ENCODE measurements around the gene ARHGAP23. TPM values are rescaled to one million over a fixed set of nuclear protein-coding genes. Genes with fewer than 3 reads are reported as not detected.
A peak's percentile ranks its signal among the peaks of the same experiment; 100 is the strongest.
"Not testable (repeated sequence)": the region's sequence is repeated elsewhere in the genome, so short reads cannot be mapped to it uniquely, and the experiment has no call there.

Gene ARHGAP23
- total RNA-seq, 1 experiment from 2014 or later, result 34.6 TPM

DNA sequence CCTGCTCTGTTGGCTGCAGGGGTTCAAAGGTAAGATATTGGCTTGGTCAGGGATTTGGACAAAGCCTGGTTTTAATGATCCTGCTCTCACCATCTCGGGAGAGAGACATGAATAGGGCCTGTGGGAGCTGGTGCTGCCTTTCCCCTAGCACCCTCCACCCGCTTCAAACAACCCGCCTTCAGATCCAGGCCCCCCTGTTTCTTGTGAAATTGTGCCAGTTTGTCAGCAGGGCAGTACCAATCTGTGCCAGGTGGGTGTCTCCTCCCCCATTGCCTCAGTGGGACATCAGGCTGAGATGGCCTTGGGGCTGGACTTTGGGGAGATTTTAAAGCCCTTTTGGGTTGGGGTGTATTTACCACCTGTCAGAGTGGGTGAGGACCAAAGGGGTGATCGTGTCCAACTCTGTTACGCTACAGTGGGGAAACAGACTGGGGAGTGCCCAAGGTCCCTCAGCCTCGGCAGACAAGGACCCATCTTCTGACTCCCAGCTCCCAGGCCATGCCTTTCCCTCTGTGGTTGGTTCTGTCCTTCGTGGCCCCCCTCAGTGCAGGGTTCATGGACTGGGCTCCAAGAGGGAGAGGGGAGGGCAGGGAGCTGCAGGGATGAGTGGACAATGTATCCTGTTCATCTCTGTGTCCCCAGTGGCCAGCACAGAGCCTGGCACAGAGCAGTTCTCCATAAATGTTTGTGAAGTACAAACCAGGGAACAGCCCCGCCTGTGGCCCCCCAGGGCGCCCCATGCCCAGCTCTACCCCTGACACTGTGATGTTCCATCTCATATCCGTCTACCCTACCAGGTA lies 3.3 kb downstream of the ARHGAP23 start:
- H3K27me3 ChIP-seq, result no peaks in the 10 kb centered on the region
- H3K4me3 ChIP-seq, result no peak overlapping the region
- DNase-seq, result no peak
- H3K36me3 ChIP-seq, result peaks cover 66% of the 10 kb centered on the region
- no peaks in the 10 kb centered on the region for H3K9me3 ChIP-seq

GRCh38 chr17:38434178-38434665 lies 6.0 kb downstream of the ARHGAP23 start:
- no peaks in the 10 kb centered on the region for H3K27me3 ChIP-seq
- DNase-seq, result no peak
- peaks cover 80% of the 10 kb centered on the region for H3K36me3 ChIP-seq
- no peak overlapping the region for H3K4me3 ChIP-seq
- no peaks in the 10 kb centered on the region for H3K9me3 ChIP-seq

DNA sequence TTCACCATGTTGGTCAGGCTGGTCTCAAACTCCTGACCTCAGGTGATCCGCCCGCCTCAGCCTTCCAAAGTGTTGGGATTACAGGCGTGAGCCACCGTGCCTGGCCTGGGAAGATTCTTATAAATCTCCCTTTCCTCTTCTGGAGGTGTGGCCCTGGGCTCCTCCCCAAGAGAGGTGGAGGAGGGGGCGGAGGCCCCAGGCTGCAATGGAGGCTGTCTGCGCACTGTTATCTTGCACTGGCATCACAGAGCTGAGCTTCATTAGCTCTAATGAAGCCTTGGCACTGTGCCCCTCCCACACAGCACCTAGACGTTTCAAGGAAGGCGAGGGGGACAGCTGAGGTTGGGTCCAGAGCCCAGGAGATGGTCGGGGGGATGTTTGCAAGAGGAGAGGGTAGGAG lies 7.5 kb downstream of the ARHGAP23 start:
- DNase-seq, result no peak
- no peak overlapping the region for H3K4me3 ChIP-seq
- H3K27me3 ChIP-seq, result no peaks in the 10 kb centered on the region
- no peaks in the 10 kb centered on the region for H3K9me3 ChIP-seq
- peaks cover 77% of the 10 kb centered on the region for H3K36me3 ChIP-seq

DNA sequence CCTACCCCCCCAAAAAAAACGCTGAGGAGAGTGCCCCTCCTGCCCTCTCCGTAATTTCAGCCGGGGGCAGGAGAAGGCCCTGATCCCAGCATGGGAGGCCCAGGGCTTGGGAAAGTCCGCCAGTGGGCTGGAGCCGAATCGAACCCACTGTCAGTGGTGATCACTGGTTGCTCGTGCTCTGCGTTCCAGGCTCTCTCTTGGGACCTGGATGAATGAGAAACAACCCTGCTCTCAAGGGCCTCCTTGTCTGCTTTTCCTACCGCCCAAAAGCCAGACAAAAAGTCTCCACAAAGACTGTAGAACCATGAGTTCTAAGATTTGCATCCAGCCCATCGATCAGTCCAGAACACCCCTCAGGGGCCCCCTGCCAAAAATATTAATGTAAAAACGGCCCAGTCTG lies 8.1 kb downstream of the ARHGAP23 start:
- no peak overlapping the region for H3K4me3 ChIP-seq
- DNase-seq, result no peak
- H3K9me3 ChIP-seq, result no peaks in the 10 kb centered on the region
- peaks cover 75% of the 10 kb centered on the region for H3K36me3 ChIP-seq
- H3K27me3 ChIP-seq, result no peaks in the 10 kb centered on the region

DNA sequence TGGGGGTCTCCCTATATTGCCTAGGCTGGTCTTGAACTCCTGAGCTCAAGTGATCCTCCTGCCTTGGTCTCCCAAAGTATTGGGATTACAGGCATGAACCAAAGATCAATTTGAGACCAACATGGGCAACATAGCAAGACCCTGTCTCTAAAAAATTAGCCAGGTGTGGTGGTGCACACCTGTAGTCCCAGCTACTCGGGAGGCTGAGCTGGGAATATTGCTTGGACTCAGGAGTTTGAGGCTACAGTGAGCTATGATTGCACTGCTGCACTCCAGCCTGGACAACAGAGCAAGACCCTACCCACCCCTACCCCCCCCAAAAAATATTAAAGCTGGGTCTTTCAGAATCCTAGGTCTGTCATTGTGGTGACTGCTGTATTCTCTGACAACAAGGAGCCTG lies 9.0 kb downstream of the ARHGAP23 start:
- not testable (repeated sequence) for H3K27me3 ChIP-seq, DNase-seq, H3K4me3 ChIP-seq, H3K9me3 ChIP-seq
- H3K36me3 ChIP-seq, result peaks cover 74% of the 10 kb centered on the region

GRCh38 chr17:38439436-38439835 lies 11.2 kb downstream of the ARHGAP23 start:
- Histone ChIP-seq H3K36me3 (peaks cover 68% of the 10 kb centered on the region), H3K4me3 (no peak overlapping the region), H3K9me3 (no peaks in the 10 kb centered on the region), H3K27me3 (no peaks in the 10 kb centered on the region)
- DNase-seq, result no peak

DNA sequence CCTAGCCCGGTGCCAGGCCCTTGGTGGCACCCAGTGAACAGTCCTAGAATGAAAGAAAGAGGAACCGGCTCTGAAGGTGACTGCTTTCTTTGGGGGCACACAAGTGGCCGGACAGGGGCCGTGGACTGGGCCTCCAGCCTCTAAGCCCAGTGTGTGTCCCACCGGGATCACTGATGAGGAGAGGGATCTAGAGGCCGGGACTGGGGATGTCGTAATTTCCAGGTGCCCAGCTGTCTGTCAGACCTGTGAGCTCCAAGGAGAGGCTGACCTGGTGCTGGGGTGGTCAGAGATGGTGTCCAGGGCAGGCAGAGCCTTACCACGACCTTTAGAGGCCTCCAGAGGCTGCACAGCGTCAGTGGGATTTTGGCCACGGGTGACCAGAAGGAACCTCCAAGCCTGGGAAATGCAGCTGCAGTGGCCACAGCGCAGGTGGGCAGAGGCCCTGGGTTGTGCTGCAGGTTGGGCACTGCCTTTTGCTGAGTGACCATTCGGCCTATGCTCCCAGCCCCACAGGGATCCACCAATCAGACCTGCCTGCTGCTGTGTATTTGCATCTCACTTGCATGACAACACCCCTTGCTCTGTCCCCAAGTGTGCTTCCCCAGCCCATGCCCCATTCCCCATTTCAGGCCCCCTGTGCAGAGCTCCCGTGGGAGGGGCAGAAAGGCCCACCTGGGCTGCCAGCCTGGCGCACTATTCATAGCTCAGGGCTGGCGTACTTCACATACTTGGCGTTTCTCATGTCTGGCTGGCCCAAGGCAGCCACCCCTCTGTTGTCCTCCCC lies 12.5 kb downstream of the ARHGAP23 start:
- H3K36me3 ChIP-seq, result peaks cover 65% of the 10 kb centered on the region
- no peaks in the 10 kb centered on the region for H3K27me3 ChIP-seq
- no peak overlapping the region for H3K4me3 ChIP-seq
- H3K9me3 ChIP-seq, result no peaks in the 10 kb centered on the region
- no peak for DNase-seq

DNA sequence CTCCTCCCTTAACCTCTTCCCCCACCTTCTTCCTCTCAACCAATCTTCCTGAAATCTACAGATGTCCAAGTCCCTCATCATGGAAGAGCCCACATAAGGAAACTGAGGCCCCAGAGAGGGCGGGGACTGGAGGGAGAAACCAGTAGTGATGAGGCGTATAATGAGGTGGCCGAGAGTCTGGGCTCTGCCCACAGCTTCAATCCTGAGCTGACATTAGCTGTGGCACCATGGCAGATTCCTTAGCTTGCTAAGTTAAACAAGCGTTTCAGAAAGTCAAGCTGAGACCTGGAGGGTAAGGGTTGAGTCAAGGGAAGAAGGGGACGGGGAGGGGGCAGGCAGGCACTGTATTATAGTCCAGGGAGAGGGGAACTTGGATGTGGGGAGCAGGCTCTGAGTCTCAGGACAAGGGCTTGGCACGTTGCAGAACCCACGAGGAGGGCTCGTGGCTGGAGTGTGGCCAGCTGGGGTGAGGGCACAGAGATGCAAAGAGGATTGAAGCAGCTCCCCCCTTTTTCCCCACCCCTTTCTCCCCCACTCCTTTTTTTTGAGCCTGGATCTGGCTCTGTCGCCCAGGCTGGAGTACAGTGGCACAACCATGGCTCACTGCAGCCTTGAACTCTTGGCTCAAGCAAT lies 13.3 kb downstream of the ARHGAP23 start:
- no peak overlapping the region for H3K4me3 ChIP-seq
- H3K27me3 ChIP-seq, result no peaks in the 10 kb centered on the region
- no peaks in the 10 kb centered on the region for H3K9me3 ChIP-seq
- peaks cover 66% of the 10 kb centered on the region for H3K36me3 ChIP-seq
- DNase-seq, result no peak

DNA sequence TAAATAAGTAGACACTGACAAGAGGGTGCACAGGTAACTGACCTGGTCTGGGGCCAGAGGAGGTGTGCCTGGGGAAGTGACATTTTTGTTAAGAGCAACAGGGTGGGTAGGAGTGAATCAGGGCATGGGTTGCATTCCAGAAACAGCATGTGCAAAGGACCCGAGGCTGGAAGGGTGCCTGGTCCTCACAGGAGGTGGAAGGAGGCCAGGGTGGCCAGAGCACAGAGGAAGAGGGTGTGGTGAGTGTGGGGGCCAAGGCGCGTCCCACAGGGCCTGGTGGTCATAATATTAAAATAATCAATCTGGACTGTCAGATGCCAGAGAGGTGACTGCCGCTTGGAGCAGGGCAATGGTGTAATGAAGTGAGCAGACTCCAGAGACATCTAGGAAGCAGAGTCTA lies 14.3 kb downstream of the ARHGAP23 start:
- H3K4me3 ChIP-seq, result no peak overlapping the region
- peaks cover 67% of the 10 kb centered on the region for H3K36me3 ChIP-seq
- no peaks in the 10 kb centered on the region for H3K9me3 ChIP-seq
- H3K27me3 ChIP-seq, result no peaks in the 10 kb centered on the region
- peak; percentile 91 for DNase-seq

- Histone ChIP-seq H3K4me3 (no peak overlapping the region), H3K36me3 (peaks cover 72% of the 10 kb centered on the region)
- no peak for DNase-seq
Observed at GRCh38 chr17:38443356-38444031, 15.2 kb downstream of the ARHGAP23 start.

DNA sequence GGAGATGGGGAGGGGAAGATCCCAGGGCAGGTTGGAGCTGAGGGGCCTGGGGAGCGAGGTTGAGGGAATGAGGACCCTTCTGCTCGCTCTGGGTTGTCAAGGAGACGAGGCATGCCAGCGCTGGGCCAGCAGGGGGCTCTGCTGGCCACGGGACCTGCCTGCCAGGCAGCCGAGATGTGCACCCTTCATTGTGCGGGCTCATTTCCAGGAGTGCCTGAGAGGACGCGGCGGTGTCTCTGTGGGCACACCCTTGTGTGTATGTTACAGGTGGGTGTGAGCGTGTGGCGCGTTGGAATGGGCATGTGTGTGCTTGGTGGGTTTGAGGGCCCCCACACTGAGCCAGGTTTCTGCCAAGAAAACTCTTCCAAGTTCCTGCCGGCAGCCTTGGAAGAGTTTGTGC lies 15.9 kb downstream of the ARHGAP23 start:
- H3K36me3 ChIP-seq, result peaks cover 69% of the 10 kb centered on the region
- H3K9me3 ChIP-seq, result no peaks in the 10 kb centered on the region
- no peaks in the 10 kb centered on the region for H3K27me3 ChIP-seq
- H3K4me3 ChIP-seq, result no peak overlapping the region
- peak; percentile 77 for DNase-seq

More at GRCh38 chr17:38443356-38444031, 15.2 kb downstream of the ARHGAP23 start:
- Histone ChIP-seq H3K9me3 (no peaks in the 10 kb centered on the region), H3K27me3 (no peaks in the 10 kb centered on the region)

DNA sequence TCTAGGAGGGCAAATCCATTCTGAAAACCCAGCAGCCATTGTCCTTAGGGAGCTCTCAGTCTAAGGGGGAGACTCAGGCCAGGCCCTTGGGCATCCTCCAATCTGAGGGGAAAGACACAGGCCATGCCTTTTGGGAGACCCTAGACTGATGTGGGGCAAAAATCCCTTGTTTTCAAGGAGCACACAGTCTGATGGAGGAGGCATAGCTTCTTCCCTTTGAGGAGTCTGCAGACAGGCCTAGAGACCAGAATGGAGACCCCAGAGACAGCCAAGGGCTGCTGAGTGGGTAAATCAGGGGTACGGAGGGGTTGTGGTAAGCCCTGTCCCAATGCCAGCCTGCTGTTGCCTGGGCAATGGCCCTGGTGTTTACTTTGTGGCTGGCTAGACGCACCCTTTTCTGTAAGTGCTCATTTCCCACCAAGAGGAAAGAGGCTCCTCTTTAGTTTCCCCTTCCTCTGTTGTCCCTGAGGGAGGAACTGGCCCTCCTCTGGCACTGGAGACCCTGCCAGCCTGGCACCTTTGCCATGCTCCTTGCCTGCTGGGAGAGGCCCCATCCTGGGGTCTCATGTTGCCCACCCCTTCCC lies 19.3 kb downstream of the ARHGAP23 start:
- Histone ChIP-seq H3K27me3 (no peaks in the 10 kb centered on the region), H3K4me3 (no peak overlapping the region), H3K36me3 (peaks cover 54% of the 10 kb centered on the region), H3K9me3 (no peaks in the 10 kb centered on the region)
- no peak for DNase-seq

GRCh38 chr17:38448208-38448771 lies 20.0 kb downstream of the ARHGAP23 start:
- Histone ChIP-seq H3K36me3 (peaks cover 51% of the 10 kb centered on the region), H3K27me3 (no peaks in the 10 kb centered on the region), H3K4me3 (no peak overlapping the region), H3K9me3 (no peaks in the 10 kb centered on the region)
- DNase-seq, result no peak

DNA sequence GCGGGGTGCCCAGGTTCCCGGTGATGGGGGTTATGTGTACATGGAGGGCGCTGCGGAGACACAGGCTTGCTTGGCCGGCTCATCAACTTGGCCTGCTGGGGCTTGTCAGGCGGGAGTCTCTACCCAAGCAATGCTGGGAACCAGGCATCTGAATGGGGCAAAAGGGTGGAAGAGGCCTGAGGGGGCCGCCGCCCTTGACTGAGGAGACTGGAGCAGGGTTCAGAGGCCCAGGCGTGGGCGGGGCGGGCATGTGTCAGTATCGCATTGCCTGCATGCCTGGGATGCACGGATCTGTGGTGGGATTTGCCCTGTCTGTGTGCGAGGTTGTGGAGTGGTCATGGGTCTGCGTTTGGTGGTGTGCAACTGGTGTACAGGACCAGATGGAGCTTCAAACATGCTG lies 21.1 kb downstream of the ARHGAP23 start:
- no peaks in the 10 kb centered on the region for H3K27me3 ChIP-seq
- H3K9me3 ChIP-seq, result no peaks in the 10 kb centered on the region
- H3K36me3 ChIP-seq, result peaks cover 44% of the 10 kb centered on the region
- no peak overlapping the region for H3K4me3 ChIP-seq
- DNase-seq, result no peak

- no peak overlapping the region for H3K4me3 ChIP-seq
- no peak for DNase-seq
- no peaks in the 10 kb centered on the region for H3K27me3 ChIP-seq
- H3K36me3 ChIP-seq, result peaks cover 37% of the 10 kb centered on the region
- H3K9me3 ChIP-seq, result no peaks in the 10 kb centered on the region
Observed at GRCh38 chr17:38450557-38451029, 22.3 kb downstream of the ARHGAP23 start.

Data from MG63 (cell line).